HG03354 (cell line): ENCODE data around the gene KRTAP20-3.

Experiments
- ATAC-seq: cut with Tn5 transposase; IDR thresholded peaks from one replicate; pipeline ENCODE4 v1.9.1; 2021; ENCODE audit warnings: mild to moderate bottlenecking; ENCODE audit not compliant: unreplicated experiment, poor library complexity, severe bottlenecking

Gene KRTAP20-3

DNA sequence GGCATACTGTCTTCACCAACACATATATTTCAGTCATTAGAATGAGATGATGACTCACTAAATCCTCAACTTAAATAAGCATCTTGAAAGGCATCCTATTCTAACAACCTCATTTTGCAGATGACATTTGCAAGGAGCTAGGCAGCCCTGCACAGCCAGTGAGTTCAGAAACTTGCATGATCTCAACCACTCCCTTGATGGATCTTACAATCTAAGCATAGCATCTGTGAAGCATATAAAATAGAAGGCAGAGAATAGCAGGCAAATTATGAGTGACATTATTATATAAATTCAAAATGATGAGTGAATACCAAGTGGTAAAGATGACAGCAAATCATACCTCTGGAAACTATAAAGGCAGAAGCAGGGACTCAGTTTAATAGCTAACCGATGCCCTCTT lies 31.6 kb downstream of the KRTAP20-3 start:
- no peak for ATAC-seq

DNA sequence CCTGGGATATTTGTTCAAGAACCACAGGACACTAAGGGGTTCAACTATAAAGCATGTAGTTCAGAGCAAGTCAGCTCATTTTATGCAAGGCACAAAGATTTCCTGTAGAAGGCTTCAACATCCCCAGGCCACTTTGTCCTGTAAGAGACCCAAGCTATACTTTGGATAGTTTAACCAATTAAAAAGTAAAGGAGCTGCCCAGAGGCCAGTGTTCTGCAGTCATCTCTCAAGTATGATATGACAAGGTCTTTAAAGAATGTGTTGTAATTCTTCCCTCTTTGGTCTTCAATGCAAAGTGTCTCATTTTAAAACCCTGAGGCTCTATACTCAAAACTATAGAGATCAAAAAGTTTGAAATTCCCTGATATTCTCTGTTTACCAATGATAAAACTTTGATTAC lies 34.1 kb downstream of the KRTAP20-3 start:
- no peak for ATAC-seq

DNA sequence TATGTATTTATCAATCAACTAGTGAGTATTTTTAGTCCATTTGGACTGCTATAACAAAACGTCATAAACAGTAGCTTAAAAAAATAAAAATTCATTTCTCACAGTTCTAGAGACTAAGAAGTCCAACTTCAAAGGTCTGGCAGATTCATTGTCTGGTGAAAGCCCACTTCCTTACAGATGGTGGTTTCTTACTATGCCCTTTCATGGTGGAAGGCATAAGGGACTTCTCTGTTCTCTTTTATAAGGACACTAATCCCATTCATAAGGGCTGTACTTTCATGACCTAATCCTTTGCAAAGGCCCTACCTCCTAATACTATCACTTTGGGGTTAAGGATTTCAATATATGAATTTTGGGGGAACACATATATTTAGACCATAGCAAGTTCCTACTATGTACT lies 37.9 kb downstream of the KRTAP20-3 start:
- no peak for ATAC-seq

DNA sequence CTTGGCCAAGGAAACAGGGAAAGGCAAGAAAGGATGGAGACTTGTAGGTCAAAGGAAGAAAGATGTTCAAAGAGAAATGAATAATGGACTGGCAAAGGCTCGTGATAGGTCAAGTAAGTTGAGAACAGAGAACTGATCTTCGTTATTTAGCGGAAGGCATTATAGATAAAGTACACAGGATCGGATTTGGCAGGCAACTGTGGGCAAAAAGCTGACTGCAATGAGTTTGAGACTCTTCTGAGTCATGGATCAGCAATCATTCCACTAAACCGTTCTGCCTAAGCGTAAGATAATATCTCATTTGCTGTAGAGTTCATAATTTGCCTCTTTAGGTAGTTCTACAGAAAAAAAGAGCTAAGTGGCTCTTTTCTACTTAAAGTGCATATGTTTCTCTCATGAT lies 41.8 kb downstream of the KRTAP20-3 start:
- no peak for ATAC-seq

DNA sequence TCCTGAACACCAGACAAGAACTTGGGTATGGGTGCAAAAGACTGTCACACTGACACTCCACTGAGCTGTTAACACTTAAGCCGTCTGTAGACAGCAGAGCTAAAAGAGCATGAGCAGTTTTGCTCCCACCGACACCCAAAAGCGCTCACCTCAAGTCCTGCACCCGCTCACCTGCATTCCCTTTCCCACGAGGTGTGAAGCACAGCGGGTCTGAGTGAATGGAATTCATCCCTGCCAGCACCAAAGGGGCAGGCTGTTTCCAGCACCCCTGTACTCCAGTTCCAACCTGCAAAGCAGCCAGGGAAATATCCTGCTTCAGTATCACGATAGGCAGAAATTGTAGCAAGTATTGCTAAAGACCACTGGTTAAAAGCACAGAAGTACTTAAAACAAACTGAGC lies 47.2 kb downstream of the KRTAP20-3 start:
- no peak for ATAC-seq
